ENCODE results near the gene PCDHGA1.
"Not testable (repeated sequence)": the region's sequence is repeated elsewhere in the genome, so short reads cannot be mapped to it uniquely, and the experiment has no call there.

PCDHGA1 gene

GRCh38 chr5:141330299-141331080 lies at the start of gene PCDHGA1:
Gene PCDHGA1 (plus strand): TSS chr5:141330514.
- DNase-seq: peak; percentile 16

DNA sequence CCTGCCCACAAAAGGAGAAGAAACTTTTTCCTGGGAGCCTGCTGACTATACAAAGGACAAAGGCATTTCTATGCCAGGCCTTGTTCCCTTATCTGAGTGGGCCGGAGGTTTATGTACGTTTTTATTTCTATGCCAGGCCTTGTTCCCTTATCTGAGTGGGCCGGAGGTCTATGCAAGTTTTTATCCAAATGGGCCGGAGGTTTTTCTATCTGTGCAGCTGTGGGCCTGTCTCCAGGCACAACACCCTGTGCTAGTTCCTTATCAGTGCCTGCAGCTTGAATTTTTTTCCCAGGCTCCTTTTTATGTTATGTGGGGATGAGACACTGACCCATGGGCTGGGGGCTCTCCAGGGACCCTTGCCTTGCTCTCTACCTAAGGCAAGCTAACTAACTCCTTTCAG lies 31.9 kb upstream of the PCDHGA1 start:
- DNase-seq: no peak

DNA sequence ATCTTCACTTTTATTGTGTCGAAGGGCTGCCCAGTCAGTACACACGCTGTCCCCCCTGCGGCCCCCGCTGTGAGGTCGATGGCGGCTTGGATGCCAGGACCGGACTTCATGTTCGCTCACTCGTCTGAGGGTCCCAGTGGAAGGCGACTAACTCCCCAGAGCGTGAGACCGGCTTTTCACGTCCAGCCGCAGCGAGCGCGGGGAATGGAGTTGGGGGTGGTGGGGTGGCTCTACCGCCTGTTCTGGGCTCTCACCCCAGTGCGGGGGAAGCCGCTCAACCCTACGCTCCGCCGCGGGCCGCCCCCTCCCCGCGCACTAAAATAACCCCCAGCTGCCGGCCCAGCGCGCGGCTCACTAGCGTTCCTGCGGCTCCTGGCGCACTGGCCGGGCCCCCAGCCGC lies 26.6 kb upstream of the PCDHGA1 start, which contains the start of gene SLC25A2:
Gene SLC25A2, minus strand, starts transcription at position 294 of the 400 bp plus-strand sequence. Its CDS starts 184 bp downstream, at position 110.
- DNase-seq: no peak

- DNase-seq: no peak
Measured at GRCh38 chr5:141306630-141307029, 23.7 kb upstream of the PCDHGA1 start.

GRCh38 chr5:141313711-141314110 lies 16.6 kb upstream of the PCDHGA1 start:
- no peak for DNase-seq

DNA sequence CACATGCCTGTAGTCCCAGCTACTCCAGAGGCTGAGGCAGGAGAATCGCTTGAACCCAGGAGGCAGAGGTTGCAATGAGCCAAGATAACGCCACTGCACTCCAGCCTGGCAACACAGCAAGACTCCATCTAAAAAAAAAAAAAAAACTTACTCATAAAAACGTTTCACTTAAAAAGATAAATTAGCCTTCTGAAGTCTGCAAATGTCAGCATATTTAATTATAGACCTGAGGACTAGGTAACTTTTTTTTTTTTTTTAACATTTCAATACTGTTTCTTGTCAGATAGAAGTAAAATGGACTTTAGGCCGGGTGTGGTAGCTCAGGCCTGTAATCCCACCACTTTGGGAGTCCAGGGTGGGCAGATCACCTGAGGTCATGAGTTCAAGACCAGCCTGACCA lies 13.4 kb upstream of the PCDHGA1 start:
- not testable (repeated sequence) for DNase-seq

DNA sequence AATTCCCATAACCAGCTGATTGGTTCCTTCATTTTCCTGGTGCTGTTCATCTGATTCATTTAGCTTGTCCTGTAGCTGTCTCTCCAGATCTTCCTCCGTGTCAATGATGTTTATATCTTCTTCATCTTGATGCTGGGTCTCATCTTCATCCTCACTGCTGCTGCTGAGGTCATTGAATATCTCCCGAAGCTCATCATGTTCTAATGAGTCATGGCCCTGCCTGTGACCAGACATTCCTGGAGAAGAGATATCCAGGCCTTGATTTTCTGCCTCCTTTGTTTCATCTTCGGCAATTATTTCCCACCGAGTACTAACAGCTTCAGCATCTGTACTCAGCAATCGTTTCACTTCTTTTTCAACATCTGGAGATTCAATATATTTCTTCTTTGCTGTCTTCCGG lies 11.1 kb upstream of the PCDHGA1 start:
- DNase-seq: no peak

DNA sequence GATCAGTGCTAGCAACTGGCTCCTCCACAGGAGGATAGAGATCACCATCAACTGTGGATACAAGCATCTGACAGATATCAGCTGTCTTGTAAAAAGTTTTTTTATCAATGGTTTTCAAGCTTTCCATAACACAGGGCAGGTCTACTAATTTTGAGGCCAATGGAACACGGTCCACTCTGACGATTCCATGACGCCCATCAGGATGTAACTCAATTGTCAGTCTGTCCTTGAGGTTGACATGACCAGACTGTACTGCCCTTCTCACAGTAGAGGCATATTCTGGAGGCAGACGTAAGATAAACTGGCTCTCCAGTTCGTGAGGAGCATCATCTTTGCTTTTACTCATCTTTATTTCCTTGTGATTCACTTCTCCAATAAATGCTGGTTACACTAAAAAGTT lies 10.6 kb upstream of the PCDHGA1 start:
- no peak for DNase-seq

DNA sequence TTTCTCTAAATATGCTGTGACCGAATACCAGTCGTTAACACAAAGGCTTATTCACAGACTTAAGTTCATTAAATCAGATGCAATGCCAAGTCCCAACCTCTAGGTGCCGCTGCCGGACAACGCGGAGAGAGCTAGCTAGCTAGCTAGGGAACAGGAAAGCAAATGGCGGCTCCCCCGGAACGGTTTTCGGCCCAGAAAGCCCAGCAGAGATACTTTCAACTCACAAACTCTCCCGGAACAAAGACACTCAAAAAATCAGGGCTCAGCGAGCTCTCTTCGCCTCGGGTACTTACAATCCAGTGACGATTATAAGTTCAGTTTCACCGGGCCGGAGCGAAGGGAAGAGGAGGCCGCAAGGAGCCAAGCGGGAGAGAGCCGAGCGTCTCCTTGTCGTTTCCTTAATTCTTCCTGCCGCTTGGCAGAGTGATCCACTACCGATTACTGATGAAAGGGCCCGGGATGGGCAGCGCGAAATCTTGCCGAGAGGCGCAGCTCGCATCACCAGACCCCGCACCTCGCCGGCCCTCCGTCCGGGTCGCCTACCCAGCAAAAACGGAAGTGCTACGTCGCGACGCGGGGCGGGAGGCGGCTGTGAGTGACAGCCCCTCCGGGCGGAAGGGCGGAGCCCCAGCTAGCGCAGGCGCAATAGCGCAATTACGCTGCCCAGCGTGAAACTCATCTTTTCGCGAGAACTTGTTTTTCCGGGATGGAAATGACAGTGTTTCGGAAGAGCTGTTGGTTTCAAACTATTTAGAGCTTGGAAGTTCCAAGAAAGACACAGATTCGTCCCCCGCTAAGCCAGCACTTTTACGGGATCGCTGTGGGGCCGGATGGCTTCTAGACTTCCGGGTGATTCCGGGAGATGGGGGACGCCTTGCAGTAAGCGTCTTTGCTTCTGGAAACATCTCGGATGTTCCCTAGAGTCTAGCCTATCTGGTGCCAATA lies 9.8 kb upstream of the PCDHGA1 start, which contains the start of gene TAF7:
Gene TAF7, minus strand, starts transcription at position 560 of the 945 bp plus-strand sequence. CDS start 740 bp downstream, outside the sequence.
- peak; percentile 80 for DNase-seq

DNA sequence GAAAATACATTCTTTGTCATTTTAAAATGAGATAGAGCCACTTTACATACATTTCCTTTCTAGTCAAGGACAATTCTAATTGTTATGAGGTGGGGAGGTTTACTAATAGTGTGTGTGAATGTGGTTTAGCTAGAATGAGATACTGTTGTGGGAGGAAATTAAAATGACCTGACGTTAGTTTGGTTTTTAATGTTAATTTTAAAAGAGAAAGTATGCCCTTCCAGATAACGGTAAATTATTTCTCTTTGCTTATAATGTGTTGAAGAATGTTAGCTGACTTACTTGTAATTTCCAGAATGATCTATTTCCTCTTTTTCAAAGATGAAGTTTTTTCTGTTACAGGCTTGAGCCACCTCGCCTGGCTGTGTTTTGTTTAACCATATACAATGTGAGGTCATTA lies 8.1 kb upstream of the PCDHGA1 start:
- DNase-seq: no peak

GRCh38 chr5:141326088-141326854 lies 4.0 kb upstream of the PCDHGA1 start:
- no peak for DNase-seq

- no peak for DNase-seq
Measured at GRCh38 chr5:141328231-141328630, 2.1 kb upstream of the PCDHGA1 start.

GRCh38 chr5:141332571-141332970 lies 2.3 kb downstream of the PCDHGA1 start:
- not testable (repeated sequence) for DNase-seq

DNA sequence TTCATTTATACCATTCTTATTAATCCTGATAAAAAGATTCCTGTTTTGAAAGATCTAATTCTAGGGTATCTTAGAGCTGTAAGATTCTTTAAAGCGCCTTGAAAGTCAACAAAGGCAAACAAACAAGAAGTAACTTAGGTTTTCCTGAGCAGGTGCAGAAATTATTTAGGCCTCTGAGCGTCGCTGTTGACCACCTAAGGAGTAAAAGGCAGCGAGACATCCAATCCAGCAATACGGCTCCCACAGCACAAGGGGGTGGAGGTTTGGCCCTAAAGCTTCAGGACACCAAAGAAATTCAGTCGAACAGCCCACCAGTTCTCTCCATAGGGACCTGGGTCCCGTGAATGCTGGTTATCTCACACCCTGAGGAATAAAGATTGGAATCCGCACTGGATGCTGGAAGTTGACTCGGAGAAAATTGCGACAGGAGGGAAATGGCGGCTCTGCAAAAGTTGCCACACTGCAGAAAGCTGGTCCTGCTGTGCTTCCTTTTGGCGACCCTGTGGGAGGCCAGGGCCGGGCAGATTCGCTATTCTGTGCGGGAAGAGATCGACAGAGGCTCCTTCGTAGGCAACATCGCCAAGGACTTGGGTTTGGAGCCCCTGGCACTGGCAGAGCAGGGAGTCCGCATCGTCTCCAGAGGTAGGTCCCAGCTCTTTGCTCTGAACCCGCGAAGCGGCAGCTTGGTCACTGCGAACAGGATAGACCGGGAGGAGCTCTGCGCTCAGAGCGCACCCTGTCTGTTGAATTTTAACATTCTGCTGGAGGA lies 8.4 kb downstream of the PCDHGA1 start, which contains the start of gene PCDHGA2:
Gene PCDHGA2, plus strand, starts transcription at position 223 of the 769 bp plus-strand sequence.
- no peak for DNase-seq

DNA sequence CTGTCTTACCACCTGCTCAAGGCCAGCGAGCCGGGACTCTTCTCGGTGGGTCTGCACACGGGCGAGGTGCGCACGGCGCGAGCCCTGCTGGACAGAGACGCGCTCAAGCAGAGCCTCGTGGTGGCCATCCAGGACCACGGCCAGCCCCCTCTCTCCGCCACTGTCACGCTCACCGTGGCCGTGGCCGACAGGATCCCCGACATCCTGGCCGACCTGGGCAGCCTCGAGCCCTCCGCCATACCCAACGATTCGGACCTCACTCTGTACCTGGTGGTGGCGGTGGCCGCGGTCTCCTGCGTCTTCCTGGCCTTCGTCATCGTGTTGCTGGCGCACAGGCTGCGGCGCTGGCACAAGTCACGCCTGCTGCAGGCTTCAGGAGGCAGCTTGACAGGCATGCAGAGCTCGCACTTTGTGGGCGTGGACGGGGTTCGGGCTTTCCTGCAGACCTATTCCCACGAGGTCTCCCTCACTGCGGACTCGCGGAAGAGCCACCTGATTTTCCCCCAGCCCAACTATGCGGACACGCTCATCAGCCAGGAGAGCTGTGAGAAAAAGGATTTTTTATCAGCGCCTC lies 10.6 kb downstream of the PCDHGA1 start:
- DNase-seq: not testable (repeated sequence)

- DNase-seq: no peak
Measured at GRCh38 chr5:141342773-141343172, 12.5 kb downstream of the PCDHGA1 start.

DNA sequence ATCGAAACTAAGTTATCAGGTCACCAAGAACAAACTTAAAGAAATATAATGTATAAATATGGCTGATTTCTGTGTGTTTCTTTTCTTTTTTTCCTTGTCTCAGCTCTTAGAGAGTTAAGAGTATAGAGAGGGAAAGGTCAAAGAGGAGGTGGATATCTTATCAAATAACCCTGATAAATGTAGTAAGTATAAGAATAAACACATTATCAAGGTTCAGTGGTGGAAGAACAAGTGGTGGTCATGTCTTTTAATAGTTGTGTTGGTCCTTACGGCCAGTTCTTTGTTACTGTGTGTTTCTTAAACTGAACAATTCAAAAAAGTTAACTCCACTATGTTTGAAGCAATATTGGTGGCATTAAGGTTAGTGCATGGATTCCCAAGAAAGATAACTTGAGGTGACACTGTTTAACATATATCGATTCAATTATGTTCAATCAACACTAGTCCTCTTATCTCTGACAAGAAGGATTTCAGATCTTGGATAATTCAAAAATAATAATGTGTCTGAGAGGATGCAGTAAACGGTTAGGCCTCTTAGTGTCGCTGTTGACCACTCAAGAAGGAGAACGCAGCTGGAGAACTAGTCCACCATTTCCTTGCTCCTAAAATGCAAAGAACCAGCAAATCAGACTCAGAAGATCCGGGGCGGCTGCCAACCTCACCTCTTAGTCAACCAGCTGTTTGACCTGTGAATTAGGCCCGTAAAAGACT lies 13.1 kb downstream of the PCDHGA1 start, which contains the start of gene PCDHGA3:
Gene PCDHGA3, plus strand, starts transcription at position 588 of the 711 bp plus-strand sequence. CDS start 205 bp downstream, outside the sequence.
- DNase-seq: no peak

- no peak for DNase-seq
Measured at GRCh38 chr5:141343953-141344463, 13.7 kb downstream of the PCDHGA1 start.

GRCh38 chr5:141345327-141345726 lies 15.0 kb downstream of the PCDHGA1 start:
- DNase-seq: no peak

- DNase-seq: not testable (repeated sequence)
Measured at GRCh38 chr5:141346017-141346416, 15.7 kb downstream of the PCDHGA1 start.

Measured in NCI-H1694 treated with DMSO at 0.1 percent for 48 hours (cell line).